ENCODE measurements around the gene IDH3B.

- TF ChIP-seq EP300 (IDR thresholded peaks at IDR 0.05) (no peak), POLR2A (IDR thresholded peaks at IDR 0.05) (no peak), CTCF (IDR thresholded peaks at IDR 0.05) (no peak), POLR2AphosphoS5 (IDR thresholded peaks at IDR 0.05) (no peak)
Observed at GRCh38 chr20:2619961-2620595, 43.9 kb downstream of the IDH3B start.
